HepG2 (cell line): ENCODE results near the gene PLA2R1.

Experiments
- JUNB ChIP-seq: sonication (generic); formaldehyde crosslinking; IDR thresholded peaks from 2 replicates; pipeline ENCODE4 v1.8.0; 2022; ENCODE audit warnings: missing genetic modification reagents, mild to moderate bottlenecking, borderline replicate concordance
- KDM4B ChIP-seq: sonication (generic); formaldehyde crosslinking; IDR thresholded peaks from 2 replicates; pipeline ENCODE4 v1.4.0; 2020; ENCODE audit warnings: missing genetic modification reagents
- KDM6A ChIP-seq: IDR thresholded peaks from 2 replicates; pipeline ENCODE4 v1.6.1; 2016; ENCODE audit warnings: low read depth
- SIX4 ChIP-seq: sonication (generic); formaldehyde crosslinking; IDR thresholded peaks from 2 replicates; pipeline ENCODE4 v1.4.0; 2020; ENCODE audit warnings: missing genetic modification reagents
- SUZ12 ChIP-seq: fragments of 150-350 bp; IDR thresholded peaks from 2 replicates; pipeline ENCODE4 v1.6.1; 2014; ENCODE audit warnings: low read depth, low read length
- ZBTB7A ChIP-seq: sonication (generic); formaldehyde crosslinking; IDR thresholded peaks from 2 replicates; pipeline ENCODE4 v1.8.0; 2022; ENCODE audit warnings: mild to moderate bottlenecking, missing genetic modification reagents
- ZNF10 ChIP-seq: sonication (generic); formaldehyde crosslinking; IDR thresholded peaks from 2 replicates; pipeline ENCODE4 v1.4.0; 2020; ENCODE audit warnings: mild to moderate bottlenecking, low read depth, missing genetic modification reagents, borderline replicate concordance
- ZNF550 ChIP-seq: sonication (generic); formaldehyde crosslinking; IDR thresholded peaks from 2 replicates; pipeline ENCODE4 v1.4.0; 2020; ENCODE audit warnings: mild to moderate bottlenecking, missing genetic modification reagents, borderline replicate concordance

GRCh38 chr2:159959136-159959535 lies 103.3 kb downstream of the PLA2R1 start:
- TF ChIP-seq KDM4B (CRISPR knock-in tag) (no peak), KDM6A (CRISPR knock-in tag) (no peak), ZNF10 (CRISPR knock-in tag) (no peak), SIX4 (CRISPR knock-in tag) (no peak), JUNB (CRISPR knock-in tag) (no peak), ZNF550 (CRISPR knock-in tag) (no peak), ZBTB7A (CRISPR knock-in tag) (no peak), SUZ12 (no peak)
